NCI-H2196 (cell line): ENCODE measurements around the gene ZNF529.
"Not testable (repeated sequence)": the region's sequence is repeated elsewhere in the genome, so short reads cannot be mapped to it uniquely, and the experiment has no call there.

Experiments used
- DNase-seq: peaks from one replicate; lab custom pipeline; 2025; ENCODE audit not compliant: unreplicated experiment; lab: John Stamatoyannopoulos, UW

The ZNF529 gene

GRCh38 chr19:36573020-36573894 lies at the start of gene ZNF529:
TSS of gene ZNF529 (minus strand) at chr19:36573292. CDS start at chr19:36572346, 946 bp downstream.
- DNase-seq: peak; percentile 85

GRCh38 chr19:36605877-36606478 lies 32.9 kb upstream of the ZNF529 start:
- no peak for DNase-seq

GRCh38 chr19:36605101-36605876 lies 32.2 kb upstream of the ZNF529 start, which contains the start of gene ZNF382:
TSS of gene ZNF382 (plus strand) at chr19:36605313. CDS start at chr19:36609915, 4,602 bp downstream.
- DNase-seq: peak; percentile 80

- DNase-seq: peak; percentile 28
Observed at GRCh38 chr19:36604656-36605100, 31.6 kb upstream of the ZNF529 start.

- DNase-seq: not testable (repeated sequence)
Observed at GRCh38 chr19:36602681-36603080, 29.6 kb upstream of the ZNF529 start.

- no peak for DNase-seq
Observed at GRCh38 chr19:36579255-36579654, 6.2 kb upstream of the ZNF529 start.

GRCh38 chr19:36577271-36577996 lies 4.3 kb upstream of the ZNF529 start:
- no peak for DNase-seq

- no peak for DNase-seq
Observed at GRCh38 chr19:36574741-36575140, 1.6 kb upstream of the ZNF529 start.

GRCh38 chr19:36573895-36574720 lies 1.0 kb upstream of the ZNF529 start:
- DNase-seq: no peak

- DNase-seq: no peak
Observed at GRCh38 chr19:36572593-36573019, 486 bp downstream of the ZNF529 start.

- no peak for DNase-seq
Observed at GRCh38 chr19:36564391-36564790, 8.7 kb downstream of the ZNF529 start.

GRCh38 chr19:36547001-36547732 lies 25.9 kb downstream of the ZNF529 start:
- no peak for DNase-seq

- DNase-seq: no peak
Observed at GRCh38 chr19:36528921-36529518, 44.1 kb downstream of the ZNF529 start.

- peak; percentile 96 for DNase-seq
Observed at GRCh38 chr19:36528194-36528920, 44.7 kb downstream of the ZNF529 start, which contains the start of gene ZNF260. TSS of gene ZNF260 (minus strand) at chr19:36528271. CDS start at chr19:36515238, 13,033 bp downstream.

- DNase-seq: no peak
Observed at GRCh38 chr19:36527873-36528193, 45.3 kb downstream of the ZNF529 start.

GRCh38 chr19:36527341-36527740 lies 45.8 kb downstream of the ZNF529 start:
- no peak for DNase-seq

- DNase-seq: no peak
Observed at GRCh38 chr19:36526581-36526980, 46.5 kb downstream of the ZNF529 start.

- no peak for DNase-seq
Observed at GRCh38 chr19:36524617-36525016, 48.5 kb downstream of the ZNF529 start.
